ENCODE data around the gene SUFU. TPM values are rescaled to one million over a fixed set of nuclear protein-coding genes. Genes with fewer than 3 reads are reported as not detected.

SUFU gene
- total RNA-seq, 1 donor from 2014 or later: 14.3 TPM

GRCh38 chr10:102502337-102503151 lies 1.2 kb upstream of the SUFU start, which contains the start of gene ACTR1A:
ACTR1A (minus strand) TSS chr10:102502712; CDS start chr10:102502647, 65 bp downstream.
- Histone ChIP-seq H3K9me3 (no peaks in the 10 kb centered on the region), H3K27ac (peak within 1 kb of the TSS; percentile 90), H3K36me3 (no peaks in the 10 kb centered on the region), H3K27me3 (ENCODE audit: low read depth) (no peaks in the 10 kb centered on the region), H3K4me3 (peak within 1 kb of the TSS; percentile 96), H3K4me1 (peaks cover 68% of the 10 kb centered on the region)
- DNase-seq: peak; percentile 96
- intact Hi-C loops (cut with DNase I): loop anchor here (10.0 kb wide), 1 partner anchor 82 kb away; no protein-coding TSS in a partner anchor
- ATAC-seq: peak; percentile 87 to 92
- TF ChIP-seq CTCF (IDR thresholded peaks at IDR 0.05): no peak

DNA sequence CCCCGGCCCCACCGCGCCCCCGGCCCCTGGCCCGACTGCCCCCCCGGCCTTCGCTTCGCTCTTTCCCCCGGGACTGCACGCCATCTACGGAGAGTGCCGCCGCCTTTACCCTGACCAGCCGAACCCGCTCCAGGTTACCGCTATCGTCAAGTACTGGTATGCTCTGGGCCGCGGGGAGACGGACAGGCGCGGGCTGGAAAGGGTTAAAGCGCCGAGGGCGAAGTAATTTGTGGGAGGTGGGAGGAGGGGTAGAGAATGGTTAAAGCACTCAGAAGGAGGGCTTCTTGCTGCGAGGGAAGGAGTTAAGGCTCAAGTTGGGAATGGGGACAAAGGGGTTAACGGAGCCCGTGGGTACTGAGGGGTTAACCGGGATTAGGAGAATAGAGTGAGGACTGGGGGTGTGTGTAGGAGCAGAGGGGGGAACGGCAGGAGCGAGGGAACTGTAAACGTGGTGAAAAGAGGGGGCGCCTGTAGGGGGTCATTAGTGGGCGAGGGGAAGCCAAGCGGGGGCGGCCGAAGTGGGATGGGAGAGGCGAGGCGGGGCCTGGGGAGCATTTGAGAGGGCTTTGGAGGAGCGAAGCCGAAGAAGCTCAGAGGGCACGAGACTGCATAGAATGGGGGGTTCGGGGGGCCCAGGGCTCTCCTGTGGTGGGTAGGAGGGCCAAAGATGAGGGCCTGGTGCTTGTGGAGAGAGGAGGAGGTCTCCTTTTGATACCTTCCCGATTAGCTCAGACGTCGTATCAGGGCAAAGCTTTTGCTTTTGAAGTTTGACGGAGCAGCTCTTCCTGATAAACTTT lies 605 bp downstream of the SUFU start:
- no peak for TF ChIP-seq CTCF (IDR thresholded peaks at IDR 0.05)
- peak overlapping the region; percentile 96 for H3K4me3 ChIP-seq
- H3K9me3 ChIP-seq: no peaks in the 10 kb centered on the region
- peak overlapping the region; percentile 76 for H3K27ac ChIP-seq
- H3K4me1 ChIP-seq: peaks cover 69% of the 10 kb centered on the region
- intact Hi-C loops (cut with DNase I): loop anchor here (10.0 kb wide), 1 partner anchor 80 kb away; no protein-coding TSS in a partner anchor
- H3K27me3 ChIP-seq (ENCODE audit: low read depth): no peaks in the 10 kb centered on the region
- DNase-seq (peak; percentile 55), ATAC-seq (no peak)
- H3K36me3 ChIP-seq: peaks cover 7% of the 10 kb centered on the region

GRCh38 chr10:102504976-102505300 lies 1.2 kb downstream of the SUFU start:
- H3K4me1 ChIP-seq: peaks cover 69% of the 10 kb centered on the region
- peak overlapping the region; percentile 96 for H3K4me3 ChIP-seq
- H3K27ac ChIP-seq: peak overlapping the region; percentile 76
- no peaks in the 10 kb centered on the region for H3K27me3 ChIP-seq (ENCODE audit: low read depth)
- H3K9me3 ChIP-seq: no peaks in the 10 kb centered on the region
- no peak for TF ChIP-seq CTCF (IDR thresholded peaks at IDR 0.05)
- DNase-seq: no peak
- H3K36me3 ChIP-seq: peaks cover 13% of the 10 kb centered on the region
- intact Hi-C loops (cut with DNase I): loop anchor here (10.0 kb wide), 1 partner anchor 80 kb away; no protein-coding TSS in a partner anchor
- no peak for ATAC-seq

GRCh38 chr10:102505462-102506115 lies 1.8 kb downstream of the SUFU start:
- ATAC-seq: no peak
- H3K27ac ChIP-seq: no peak overlapping the region
- TF ChIP-seq CTCF (IDR thresholded peaks at IDR 0.05): no peak
- no peaks in the 10 kb centered on the region for H3K9me3 ChIP-seq
- no peaks in the 10 kb centered on the region for H3K27me3 ChIP-seq (ENCODE audit: low read depth)
- peaks cover 66% of the 10 kb centered on the region for H3K4me1 ChIP-seq
- intact Hi-C loops (cut with DNase I): loop anchor here (10.0 kb wide), 1 partner anchor 79 kb away; no protein-coding TSS in a partner anchor
- H3K4me3 ChIP-seq: peak overlapping the region; percentile 96
- DNase-seq: no peak
- peaks cover 18% of the 10 kb centered on the region for H3K36me3 ChIP-seq

DNA sequence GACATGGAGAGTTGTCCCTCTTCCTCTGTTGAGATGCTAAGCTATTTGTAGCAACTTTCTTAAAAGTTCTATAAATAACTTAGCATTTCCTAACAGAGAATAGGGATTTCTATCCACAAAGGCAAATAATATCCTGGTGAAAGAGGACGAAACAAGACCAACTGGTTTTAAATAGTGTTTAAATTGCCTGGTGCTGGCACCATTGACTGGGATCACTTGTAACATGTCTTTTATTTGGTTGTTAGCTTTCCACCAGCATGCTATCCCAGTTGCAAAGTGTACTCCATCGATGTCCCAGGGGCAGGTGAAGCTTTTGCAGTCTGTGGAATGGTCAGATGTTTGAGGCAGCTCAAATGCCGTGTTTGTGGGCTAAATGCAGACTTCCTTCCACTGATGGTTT lies 3.7 kb downstream of the SUFU start:
- Histone ChIP-seq H3K27ac (no peak overlapping the region), H3K27me3 (ENCODE audit: low read depth) (no peaks in the 10 kb centered on the region), H3K36me3 (peaks cover 34% of the 10 kb centered on the region), H3K9me3 (no peaks in the 10 kb centered on the region), H3K4me3 (no peak overlapping the region), H3K4me1 (peaks cover 56% of the 10 kb centered on the region)
- DNase-seq: no peak
- ATAC-seq: no peak
- intact Hi-C loops (cut with DNase I): loop anchor here (10.0 kb wide), 1 partner anchor 77 kb away; no protein-coding TSS in a partner anchor
- no peak for TF ChIP-seq CTCF (IDR thresholded peaks at IDR 0.05)
